OCI-M2 (cell line): ENCODE measurements around the gene SMURF1.
"Not testable (repeated sequence)": the region's sequence is repeated elsewhere in the genome, so short reads cannot be mapped to it uniquely, and the experiment has no call there.

Source experiments
- DNase-seq: peaks from one replicate; lab custom pipeline; 2025; ENCODE audit not compliant: unreplicated experiment; lab: John Stamatoyannopoulos, UW

Gene SMURF1

DNA sequence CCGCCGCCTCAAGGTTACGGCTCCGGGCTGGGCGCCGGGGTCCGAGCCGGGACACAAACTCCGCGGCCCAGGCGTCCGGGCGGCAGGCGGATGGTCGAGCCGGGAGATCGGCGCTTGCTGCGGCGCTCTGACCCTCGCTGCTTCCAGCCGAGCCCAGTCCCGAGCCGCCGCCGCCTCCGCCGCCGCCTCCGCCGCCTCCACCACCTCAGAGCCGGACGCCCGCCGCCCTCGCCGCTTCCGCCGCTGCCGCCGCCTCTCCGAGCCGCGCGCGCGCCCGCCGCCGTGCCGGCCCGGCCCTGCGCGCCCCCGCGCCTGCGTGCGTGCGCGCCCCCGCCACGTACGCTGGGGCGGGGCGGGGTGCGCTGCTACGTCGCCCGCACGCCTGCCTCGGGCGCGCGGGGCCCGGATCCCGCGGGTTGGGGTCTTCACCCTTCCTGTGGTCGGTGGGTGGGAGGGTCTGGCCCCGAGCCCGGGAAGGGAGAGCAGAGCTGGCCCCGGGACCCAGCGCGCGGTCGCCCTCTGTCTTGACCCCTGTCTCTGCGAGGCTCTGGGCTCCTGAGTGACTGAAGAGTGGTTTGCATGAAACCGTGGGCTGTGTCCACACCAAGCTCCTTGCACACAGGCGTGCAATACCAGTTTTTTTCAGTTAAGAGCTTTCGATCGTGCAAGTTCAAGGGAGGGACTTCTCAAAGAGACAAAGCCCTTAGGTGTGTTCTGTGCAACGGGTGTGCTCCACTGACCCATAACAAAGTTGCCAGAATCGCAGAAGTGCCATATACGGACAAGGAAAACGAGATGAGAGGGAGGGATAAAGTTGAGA lies at the start of gene SMURF1:
Gene SMURF1 (minus strand): TSS at position 256 of the 820 bp plus-strand sequence. CDS start 328 bp downstream, outside the sequence.
- DNase-seq = no peak

DNA sequence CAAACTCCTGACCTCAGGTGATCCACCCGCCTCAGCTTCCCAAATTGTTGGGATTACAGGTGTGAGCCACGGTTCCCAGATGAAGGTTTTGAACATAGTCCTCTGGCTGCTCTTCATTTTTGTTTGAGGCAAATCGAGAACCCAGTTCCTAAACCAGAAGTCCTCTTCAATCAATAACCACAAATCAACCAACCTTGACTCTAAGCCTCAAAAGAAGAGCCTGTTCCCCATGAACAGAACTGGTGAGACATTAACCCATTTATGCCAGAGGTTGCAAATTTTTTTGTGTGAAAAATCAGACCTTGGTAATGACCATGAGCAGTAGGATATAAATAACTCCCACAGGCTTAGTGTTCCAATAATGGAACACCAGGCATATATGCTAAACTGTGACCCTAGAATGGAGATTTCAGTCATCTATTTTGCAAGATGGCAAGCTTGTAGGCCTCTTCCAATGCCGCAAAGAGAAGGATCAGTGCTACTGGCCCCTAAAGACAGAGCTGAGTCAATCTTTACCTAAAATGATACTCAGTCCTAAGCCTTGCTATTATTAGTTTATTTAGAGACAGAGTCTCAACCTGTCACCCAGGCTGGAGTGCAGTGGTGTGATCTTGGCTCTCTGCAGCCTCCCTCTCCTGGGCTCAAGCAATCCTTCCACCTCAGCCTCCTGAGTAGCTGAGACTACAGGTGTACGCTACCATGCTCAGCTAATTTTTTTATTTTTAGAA lies 48.1 kb upstream of the SMURF1 start:
- DNase-seq = no peak

DNA sequence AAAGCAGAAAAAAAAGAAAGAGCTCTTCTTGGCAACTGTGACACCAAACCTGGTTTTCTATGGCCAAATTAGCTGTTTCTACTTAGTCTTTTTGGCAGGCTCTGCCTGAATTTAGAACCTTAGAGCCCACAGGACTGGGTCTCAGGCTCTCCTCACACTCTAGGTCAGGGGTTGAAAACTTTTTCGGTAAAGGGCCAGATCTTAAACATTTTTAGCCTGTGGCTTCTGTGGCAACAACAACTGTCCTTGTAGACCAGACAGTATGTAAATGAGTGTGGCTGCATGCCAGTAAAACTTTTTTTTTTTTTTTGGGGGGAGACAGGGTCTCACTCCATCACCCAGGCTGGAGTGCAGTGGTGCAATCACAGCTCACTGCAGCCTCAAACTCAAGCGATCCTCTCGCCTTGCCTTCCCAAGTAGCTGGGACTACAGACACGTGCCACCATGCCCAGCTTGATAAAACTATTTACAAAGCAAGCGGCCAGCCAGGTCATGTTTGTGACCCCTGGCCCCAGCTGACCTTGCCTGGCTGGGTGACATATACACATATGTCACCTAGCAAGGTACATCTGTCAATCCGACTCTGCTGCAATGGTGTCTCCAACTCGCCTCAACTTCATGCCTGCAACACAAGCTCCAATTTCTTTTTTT lies 46.6 kb upstream of the SMURF1 start:
- no peak for DNase-seq

DNA sequence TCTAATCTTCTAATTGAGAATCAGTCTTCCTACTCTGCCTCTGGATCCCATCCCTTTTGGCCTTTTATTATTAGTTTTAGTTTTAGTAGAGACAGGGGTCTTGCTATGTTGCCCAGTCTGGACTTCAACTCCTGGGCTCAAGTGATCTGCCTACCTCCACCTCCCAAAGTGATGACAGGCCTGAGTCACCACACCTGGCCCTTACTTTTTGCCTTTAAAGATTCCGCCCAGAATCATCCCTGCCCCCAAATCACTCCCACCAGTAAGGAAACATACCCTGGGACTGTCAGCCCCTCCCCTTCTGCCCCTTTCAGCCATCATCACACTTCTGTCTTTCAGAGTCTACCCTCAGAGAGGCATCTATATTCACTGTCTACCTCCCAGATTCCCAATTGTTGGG lies 45.3 kb upstream of the SMURF1 start:
- no peak for DNase-seq

DNA sequence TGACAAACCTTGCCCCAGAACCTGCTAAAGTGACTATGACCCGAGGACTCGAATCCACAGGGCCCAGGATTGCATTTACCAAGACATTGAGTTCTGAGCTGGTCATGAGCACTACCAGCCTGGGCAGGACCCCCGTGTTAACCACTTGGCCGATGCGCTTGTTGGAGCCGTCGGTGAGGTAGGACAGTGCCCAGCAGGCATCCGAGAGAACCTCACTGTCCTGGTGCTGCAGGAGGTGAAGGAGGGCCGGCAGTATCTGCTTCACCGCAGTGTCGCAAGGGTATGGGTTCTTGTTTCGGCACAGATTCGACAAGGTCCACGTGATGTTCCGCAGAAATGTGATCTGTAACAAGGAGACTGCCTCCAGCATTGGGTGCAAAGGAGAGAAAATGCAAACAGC lies 44.3 kb upstream of the SMURF1 start:
- DNase-seq = no peak

DNA sequence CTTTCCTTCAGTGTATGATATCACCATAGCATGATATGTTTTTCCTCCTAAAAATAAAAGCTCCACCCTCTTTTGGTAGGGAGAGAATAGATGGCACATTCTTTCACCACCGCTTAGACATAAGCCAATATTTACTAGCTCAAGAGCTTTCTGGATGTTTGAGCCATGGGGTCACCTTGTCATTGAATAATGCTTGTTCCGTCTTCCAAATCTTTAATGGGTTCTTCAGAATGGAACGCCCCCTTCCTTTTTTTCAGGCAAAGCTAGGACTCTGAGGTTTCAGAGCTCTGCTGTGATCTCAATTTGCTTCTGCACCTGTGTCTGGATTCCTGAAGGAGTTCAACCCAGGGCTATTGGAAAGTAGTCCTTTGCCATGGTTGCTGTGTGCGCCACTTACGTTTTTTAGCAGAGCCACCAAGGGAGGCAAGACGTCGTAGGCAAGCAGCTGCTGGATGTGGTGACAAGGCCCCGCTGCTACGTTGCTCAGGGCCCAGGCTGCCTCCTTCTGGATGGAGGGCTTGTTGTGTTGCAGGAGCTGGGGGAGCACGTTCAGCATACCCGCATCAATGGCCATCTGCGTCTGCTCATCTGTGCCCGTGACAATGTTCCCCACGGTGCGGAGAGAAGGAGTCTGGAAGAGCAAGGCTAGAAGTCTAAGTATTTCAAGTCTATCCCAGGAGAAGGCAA lies 40.8 kb upstream of the SMURF1 start:
- no peak for DNase-seq

DNA sequence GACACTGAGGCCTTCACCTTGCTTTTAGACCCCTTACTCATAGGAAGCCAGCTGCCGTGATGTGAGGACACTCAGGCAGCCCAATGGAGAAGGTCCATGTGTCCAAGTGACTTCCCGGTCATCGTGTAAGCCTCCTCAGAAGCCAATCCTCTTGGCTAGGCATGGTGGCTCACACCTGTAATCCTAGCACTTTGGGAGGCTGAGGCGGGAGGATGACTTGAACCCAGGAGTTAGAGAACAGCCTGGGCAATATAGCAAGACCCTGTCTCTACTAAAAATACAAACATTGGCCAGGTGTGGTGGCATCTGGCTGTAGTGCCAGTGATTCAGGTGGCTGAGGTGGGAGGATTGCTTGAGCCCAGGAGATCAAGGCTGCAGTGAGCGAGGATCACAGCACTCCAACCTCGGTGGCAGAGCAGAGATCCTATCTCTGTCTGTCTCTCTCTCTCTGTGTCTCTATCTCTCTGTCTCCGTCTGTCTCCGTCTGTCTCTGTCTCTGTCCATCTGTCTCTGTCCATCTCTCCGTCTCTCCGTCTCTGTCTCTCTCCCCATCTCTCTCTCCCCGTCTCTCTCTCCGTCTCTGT lies 36.3 kb upstream of the SMURF1 start:
- DNase-seq = no peak

DNA sequence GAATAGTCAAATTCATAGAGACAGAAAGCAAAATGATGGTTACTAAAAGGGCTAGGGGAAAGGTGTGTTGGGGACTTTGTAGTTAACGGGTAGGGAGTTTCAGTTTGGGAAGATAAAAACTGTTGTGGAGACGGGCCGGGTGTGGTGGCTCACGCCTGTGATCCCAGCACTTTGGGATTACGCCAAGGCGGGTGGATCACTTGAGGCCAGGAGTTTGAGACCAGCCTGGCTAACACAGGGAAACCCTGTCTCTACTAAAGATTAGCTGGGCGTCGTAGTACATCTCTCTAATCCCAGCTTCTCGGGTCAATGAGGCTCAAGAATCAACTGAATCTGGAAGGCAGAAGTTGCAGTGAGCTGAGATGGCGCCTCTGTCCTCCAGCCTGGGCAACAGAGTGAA lies 33.3 kb upstream of the SMURF1 start:
- DNase-seq = no peak

DNA sequence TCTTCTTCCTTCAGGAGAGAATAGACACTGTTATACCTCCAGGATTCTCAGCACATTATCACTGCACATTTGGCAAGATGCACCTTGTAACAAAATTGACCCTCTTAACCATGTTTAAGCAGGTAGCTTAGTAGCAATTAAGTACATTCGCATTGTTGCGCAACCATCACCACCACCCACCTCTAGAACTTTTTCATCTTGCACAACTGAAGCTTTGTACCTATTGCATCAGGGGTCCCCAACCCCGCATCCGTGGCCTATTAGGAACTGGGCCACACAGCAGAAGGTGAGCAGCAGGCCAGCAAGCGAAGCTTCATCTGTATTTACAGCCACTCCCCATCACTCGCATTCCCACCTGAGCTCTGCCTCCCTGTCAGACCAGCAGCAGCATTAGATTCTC lies 29.9 kb upstream of the SMURF1 start:
- no peak for DNase-seq

DNA sequence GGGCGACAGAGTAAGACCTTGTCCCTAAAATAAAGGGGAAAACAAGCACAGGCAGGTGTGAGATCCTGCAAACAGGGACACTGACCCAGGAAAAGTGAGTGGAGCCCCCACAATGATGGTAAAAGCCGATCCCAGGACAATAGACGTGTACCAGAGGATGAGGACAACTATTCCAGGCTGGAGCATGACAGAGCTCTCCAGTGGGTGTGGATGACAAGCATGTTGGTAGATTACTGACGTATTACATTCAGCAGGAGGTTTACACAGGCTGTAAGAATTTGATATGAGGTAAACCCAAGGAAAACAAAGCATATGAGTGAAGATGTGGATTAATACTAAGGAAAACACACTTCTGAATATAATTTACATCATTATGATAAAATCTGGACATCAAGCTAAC lies 27.8 kb upstream of the SMURF1 start:
- no peak for DNase-seq

DNA sequence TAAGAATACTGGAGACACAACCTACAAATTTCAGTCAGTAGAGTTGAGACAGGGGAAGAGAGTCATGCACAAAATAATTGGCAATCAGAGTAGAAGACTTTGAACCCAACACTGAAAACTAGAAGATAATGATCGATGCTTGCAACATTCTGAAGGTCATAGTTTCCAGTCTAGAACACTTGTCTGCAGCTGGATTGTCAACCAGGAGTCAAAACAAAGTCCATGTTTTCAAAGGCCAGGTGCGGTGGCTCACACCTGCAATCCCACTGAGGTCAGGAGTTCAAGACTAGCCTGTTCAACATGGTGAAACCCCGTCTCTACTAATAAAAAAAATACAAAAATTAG lies 26.8 kb upstream of the SMURF1 start:
- no peak for DNase-seq

DNA sequence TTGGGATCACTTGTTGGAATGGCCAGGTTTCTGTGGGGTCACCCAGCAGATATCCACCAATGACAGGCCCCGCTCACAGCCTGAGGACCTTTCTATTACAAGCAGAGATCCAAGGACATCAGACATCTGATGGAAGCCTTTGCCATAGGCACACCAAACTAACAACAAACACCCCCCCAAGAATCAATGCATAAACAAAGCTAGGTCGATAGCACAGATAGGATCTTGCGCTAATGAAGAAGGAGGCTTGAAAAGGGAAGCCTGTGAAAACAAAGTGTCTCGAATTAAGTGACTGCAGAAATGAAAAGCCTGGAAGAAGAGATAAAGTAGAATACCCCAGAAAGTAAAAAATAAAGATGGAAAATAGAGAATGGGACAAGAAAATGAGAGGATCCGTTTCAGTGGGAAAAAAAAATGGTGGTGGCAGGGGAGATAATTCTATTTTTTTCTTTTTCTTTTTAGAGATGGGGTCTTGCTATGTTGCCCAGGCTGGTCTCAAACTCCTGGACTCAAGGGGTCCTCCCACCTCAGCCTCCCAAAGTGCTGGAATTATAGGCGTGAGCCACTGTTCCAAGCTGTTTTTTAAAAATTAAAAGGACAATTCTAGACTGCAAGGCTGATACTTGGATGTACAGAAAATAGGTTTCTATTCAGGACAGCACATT lies 26.3 kb upstream of the SMURF1 start:
- no peak for DNase-seq

DNA sequence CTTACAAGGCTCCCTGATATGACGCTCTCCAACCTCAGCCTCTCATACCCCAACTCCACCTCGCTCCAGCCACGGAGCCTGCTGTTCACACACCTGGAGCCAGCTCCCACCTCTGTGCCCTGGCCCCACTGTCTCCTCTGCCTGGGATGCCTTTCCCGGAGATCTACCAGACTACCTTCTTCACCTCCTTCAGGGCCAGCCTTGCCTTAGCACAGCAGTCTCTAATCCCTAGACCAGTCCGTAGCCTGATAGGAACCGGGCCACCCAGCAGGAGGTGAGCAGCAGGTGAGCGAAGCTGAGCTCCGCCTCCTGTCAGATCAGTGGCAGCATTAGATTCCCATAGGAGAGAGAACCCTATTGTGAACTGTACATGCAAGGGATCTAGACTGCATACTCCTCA lies 23.2 kb upstream of the SMURF1 start:
- no peak for DNase-seq

DNA sequence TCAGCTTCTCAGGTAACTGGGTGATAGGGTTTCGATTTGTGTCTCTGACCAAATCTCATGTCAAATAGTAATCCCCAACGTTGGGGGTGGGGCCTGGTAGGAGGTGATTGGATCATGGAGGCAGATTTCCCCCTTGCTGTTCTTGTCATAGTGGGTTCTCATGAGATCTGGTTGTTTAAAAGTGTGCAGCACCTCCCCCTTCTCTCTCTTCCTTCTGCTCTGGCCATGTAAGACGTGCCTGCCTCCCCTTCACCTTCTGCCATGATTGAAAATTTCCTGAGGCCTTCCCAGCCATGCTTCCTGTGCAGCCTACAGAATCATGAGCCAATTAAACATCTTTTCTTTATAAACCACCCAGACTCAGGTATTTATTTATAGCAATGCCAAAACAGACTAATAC lies 21.9 kb upstream of the SMURF1 start:
- DNase-seq = no peak

DNA sequence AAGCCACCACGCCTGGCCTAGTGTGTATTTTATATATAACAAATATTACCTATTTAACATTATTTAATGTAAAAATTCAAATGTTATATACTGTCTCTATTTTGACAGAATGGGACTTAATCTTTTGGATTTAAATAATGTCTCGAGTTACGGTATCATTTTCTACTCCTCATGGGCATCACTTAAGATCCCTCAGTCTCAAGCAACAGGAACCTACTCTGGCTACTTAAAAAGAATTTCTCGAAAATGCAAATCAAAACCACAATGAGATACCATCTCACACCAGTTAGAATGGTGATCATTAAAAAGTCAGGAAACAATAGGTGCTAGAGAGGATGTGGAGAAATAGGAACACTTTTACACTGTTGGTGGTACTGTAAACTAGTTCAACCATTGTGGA lies 19.8 kb upstream of the SMURF1 start:
- DNase-seq = not testable (repeated sequence)

DNA sequence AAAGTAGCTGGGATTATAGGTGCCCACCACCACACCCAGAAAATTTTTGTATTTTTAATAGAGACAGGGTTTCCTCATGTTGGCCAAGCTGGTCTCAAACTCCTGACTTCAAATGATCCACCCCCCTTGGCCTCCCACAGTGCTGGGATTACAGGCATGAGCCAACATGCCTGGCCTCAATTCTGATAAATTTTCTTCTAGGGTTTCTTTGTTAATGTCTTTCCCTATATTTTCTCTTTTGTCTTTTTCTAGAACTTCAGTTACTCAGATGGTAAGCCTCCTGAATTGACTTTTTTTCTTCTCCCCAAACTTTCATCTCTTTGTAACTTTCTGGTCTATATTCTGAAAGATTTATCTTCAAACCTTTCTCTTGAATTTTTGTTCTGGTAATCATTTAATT lies 12.7 kb upstream of the SMURF1 start:
- DNase-seq = no peak

DNA sequence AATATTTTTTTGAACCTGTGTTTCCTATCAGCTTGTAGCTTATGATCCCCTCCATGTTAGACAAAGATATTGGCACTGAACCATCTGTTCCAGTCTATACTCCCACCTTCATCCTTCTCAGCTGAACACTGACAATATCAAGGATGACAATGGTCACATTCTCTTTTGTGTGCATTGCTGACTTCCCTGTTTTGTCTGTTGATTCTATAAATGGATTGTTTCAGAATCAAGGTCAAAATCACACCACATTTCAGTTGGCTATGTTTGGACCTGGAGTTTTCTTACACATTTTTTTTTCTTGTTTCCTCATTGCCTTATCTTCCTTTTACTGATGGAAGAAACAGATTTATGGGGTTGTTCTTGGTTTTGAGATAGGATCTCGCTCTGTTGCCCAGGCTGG lies 11.3 kb upstream of the SMURF1 start:
- no peak for DNase-seq

DNA sequence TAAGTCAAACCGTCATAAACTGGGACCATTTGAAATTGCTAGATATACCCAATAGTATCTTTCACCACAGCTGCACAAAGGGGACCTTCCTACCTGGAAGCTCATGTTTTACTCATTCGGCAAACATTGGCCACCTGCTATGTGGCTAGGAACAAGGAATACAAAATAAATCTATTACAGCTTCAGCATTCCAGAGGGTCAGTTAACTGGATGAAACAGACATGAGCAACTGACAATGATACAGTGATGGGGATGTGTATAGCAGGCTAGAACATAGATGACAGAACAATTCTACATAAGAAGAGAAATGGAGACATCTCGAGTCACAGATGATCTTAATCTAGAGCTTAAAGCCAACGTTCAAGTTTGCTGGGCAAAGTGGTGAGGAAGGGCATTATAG lies 3.1 kb upstream of the SMURF1 start:
- no peak for DNase-seq

DNA sequence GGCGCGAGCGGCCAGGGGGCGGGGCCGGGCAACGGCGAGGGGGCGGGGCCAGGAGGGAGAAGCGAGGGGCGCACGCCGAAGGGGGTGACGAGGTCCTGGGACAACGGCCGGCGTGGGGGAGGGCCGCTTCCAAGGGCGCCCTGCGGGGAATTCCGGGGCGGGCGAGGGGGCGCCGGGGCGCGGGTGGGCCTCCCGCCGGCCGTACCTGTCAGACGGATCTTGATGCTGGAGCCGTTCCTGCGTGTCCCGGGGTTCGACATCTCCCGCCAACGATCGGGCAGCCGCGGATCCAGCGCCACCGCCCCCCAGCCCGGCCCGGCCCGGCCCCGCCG lies 421 bp downstream of the SMURF1 start:
- no peak for DNase-seq

DNA sequence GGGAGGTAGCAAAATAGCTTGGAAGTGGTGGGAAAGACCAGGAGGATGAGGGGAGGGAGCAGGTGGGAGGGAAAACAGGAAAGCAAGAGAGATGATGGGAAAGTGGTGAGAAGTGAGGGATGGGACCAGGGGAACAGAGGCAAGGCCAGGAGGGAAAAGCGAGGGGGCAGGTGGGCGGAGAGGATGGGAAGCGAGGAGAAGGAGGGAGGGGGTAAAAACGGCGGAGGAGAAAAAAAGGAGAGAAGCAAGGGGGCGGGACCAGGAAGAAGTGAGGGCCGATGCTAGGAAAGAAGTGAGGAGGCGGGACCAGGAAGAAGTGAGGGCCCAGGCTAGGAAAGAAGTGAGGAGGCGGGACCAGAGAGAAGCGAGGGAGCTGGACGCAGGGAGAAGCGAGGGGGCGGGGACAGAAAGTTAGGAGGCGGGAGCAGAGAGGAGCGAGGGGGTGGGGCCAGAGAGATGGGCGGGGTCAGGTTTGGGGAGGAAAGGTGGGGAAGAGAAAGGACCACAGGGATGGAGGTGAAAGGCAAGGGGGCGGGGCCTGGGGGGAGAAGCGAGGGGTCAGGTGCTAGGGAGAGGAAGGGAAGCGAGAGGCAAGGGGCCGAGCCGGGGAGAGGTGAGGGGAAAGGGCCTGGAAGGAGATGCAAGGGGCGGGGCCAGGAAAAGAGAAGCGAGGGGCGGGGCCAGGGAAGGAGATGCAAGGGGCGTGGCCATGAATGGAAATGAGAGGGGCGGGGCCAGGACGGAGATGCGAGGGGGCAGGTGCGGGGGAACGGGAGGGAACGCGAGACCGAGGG lies 984 bp downstream of the SMURF1 start:
- DNase-seq = no peak
